Activated T-helper 1 cell treated with anti-CD3 and anti-CD28 coated beads, Interleukin-12 subunit alpha, Interleukin-12 subunit beta, Interleukin-2, Interleukin-4 antibody, amounts not matched to agents 30 ng/mL and 10 ng/mL and 1 ng/mL, durations not matched to agents 14 hours and 24 hours and 36 hours (primary cell): ENCODE data around the gene CDK10. TPM values are rescaled to one million over a fixed set of nuclear protein-coding genes. Genes with fewer than 3 reads are reported as not detected.
"Not testable (repeated sequence)": the region's sequence is repeated elsewhere in the genome, so short reads cannot be mapped to it uniquely, and the experiment has no call there.

Experiments
- DNase-seq: peaks from one replicate; pipeline ENCODE4 v3.0.0; 2021; ENCODE audit warnings: low spot score
- H3K27ac Mint-ChIP-seq: one replicate; pipeline ENCODE4 v1.8.0; 2021; ENCODE audit warnings: mild to moderate bottlenecking, mixed read lengths
- H3K27me3 Mint-ChIP-seq: one replicate; pipeline ENCODE4 v1.8.0; 2022; ENCODE audit warnings: mild to moderate bottlenecking, moderate library complexity, mixed read lengths; ENCODE audit not compliant: insufficient read depth
- H3K36me3 Mint-ChIP-seq: one replicate; pipeline ENCODE4 v1.8.0; 2021; ENCODE audit warnings: low read depth, mixed read lengths
- H3K4me1 Mint-ChIP-seq: one replicate; pipeline ENCODE4 v1.8.0; 2021; ENCODE audit warnings: low read depth, mixed read lengths
- H3K4me3 Mint-ChIP-seq: one replicate; pipeline ENCODE4 v1.8.0; 2021; ENCODE audit warnings: mild to moderate bottlenecking, moderate library complexity, mixed read lengths
- H3K9me3 Mint-ChIP-seq: one replicate; pipeline ENCODE4 v1.8.0; 2021; ENCODE audit warnings: mixed read lengths
- intact Hi-C: fragments of 100-400 bp; cut with micrococcal nuclease; formaldehyde crosslinking; loops from one replicate; pipeline ENCODE4 v1.15.1; 2024
- total RNA-seq: library from RNA; stranded (reverse); gene quantifications from 2 replicates; pipeline ENCODE4 v1.2.3, GENCODE V29; 2022

Gene CDK10
- total RNA-seq, 1 donor from 2014 or later, result 93.9 TPM

- Mint-ChIP-seq H3K27me3 (no peaks in the 10 kb centered on the region), H3K9me3 (no peaks in the 10 kb centered on the region), H3K36me3 (peaks cover 19% of the 10 kb centered on the region), H3K4me1 (no peaks in the 10 kb centered on the region), H3K27ac (no peak overlapping the region), H3K4me3 (no peak overlapping the region)
- intact Hi-C loops, result no loop called here
- no peak for DNase-seq
Observed at GRCh38 chr16:89693931-89694783, 7.7 kb downstream of the CDK10 start.

GRCh38 chr16:89694784-89695085 lies 8.2 kb downstream of the CDK10 start:
- H3K4me1 Mint-ChIP-seq, intact Hi-C loops, H3K4me3 Mint-ChIP-seq, DNase-seq, H3K27ac Mint-ChIP-seq, H3K27me3 Mint-ChIP-seq, H3K9me3 Mint-ChIP-seq: not testable (repeated sequence)
- peaks cover 19% of the 10 kb centered on the region for H3K36me3 Mint-ChIP-seq

GRCh38 chr16:89695086-89695874 lies 8.8 kb downstream of the CDK10 start:
- H3K4me3 Mint-ChIP-seq, result no peak overlapping the region
- H3K27ac Mint-ChIP-seq, result no peak overlapping the region
- H3K9me3 Mint-ChIP-seq, result no peaks in the 10 kb centered on the region
- H3K36me3 Mint-ChIP-seq, result peaks cover 14% of the 10 kb centered on the region
- intact Hi-C loops, result no loop called here
- H3K27me3 Mint-ChIP-seq, result no peaks in the 10 kb centered on the region
- DNase-seq, result no peak
- no peaks in the 10 kb centered on the region for H3K4me1 Mint-ChIP-seq

DNA sequence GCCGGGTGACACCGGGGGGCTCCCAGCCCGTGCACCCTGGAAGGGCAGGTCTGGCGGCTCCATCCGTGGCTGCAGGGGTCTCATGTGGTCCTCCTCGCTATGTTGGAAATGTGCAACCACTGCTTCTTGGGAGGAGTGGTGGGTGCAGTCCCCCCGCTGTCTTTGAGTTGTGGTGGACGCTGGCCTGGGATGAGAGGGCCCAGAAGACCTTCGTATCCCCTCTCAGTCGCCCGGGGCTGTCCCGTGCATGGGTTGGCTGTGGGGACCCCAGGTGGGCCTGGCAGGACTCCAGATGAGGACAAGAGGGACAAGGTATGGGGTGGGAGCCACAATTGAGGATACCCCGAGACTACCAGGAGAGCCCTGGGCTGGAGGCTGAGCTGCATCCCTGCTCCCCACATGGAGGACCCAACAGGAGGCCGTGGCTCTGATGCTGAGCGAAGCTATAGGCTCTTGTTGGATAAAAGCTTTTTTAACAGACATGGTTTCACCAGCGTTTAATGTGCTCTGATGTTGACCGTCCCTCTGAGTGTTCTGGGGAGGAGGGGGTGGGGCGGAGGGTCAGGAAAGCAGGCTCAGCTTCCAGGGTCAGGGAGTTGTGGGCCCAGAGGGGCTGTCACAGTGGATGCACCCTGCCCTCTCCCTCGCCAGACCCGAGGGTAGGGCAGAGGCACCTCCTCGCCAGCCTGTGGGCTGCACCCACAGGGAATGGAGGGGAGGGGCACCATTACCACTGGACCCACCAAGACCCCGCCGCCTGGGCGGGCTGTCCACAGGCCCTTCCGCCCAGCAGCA lies 9.6 kb downstream of the CDK10 start:
- intact Hi-C loops, result no loop called here
- Mint-ChIP-seq H3K36me3 (peaks cover 10% of the 10 kb centered on the region), H3K4me3 (no peak overlapping the region), H3K4me1 (no peaks in the 10 kb centered on the region), H3K9me3 (no peaks in the 10 kb centered on the region), H3K27me3 (no peaks in the 10 kb centered on the region), H3K27ac (no peak overlapping the region)
- no peak for DNase-seq

GRCh38 chr16:89696670-89697128 lies 10.2 kb downstream of the CDK10 start:
- Mint-ChIP-seq H3K4me1 (no peaks in the 10 kb centered on the region), H3K9me3 (no peaks in the 10 kb centered on the region), H3K27me3 (no peaks in the 10 kb centered on the region), H3K27ac (no peak overlapping the region), H3K36me3 (peaks cover 7% of the 10 kb centered on the region), H3K4me3 (no peak overlapping the region)
- intact Hi-C loops, result no loop called here
- DNase-seq, result peak; percentile 35

DNA sequence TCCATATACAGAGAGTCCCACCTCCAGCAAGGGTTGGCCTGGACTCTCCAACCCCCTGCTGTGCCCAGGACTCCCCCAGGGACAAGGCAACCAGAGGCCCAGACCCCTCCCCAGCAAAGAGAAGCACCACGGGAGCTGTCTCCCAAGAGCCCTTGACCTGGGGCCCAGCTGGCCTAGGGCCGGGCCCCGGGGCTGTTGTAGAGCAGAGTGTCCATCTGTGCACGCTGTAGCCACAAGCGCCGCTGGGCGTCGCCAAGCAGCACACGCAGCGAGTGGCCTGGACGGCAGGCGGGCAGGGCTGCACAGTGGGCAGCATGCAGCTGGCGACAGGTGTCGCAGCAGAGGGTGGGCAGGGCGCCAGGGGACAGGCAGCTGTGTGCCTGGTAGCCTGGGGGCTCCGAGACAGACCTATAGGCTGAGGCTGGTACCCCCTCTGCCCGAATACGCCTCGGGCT lies 10.7 kb downstream of the CDK10 start:
- Mint-ChIP-seq H3K27me3 (no peaks in the 10 kb centered on the region), H3K4me1 (peaks cover under 1% of the 10 kb centered on the region), H3K27ac (no peak overlapping the region), H3K36me3 (peaks cover 6% of the 10 kb centered on the region), H3K9me3 (no peaks in the 10 kb centered on the region), H3K4me3 (no peak overlapping the region)
- intact Hi-C loops, result no loop called here
- DNase-seq, result no peak

- no peaks in the 10 kb centered on the region for H3K27me3 Mint-ChIP-seq
- intact Hi-C loops, result no loop called here
- no peaks in the 10 kb centered on the region for H3K9me3 Mint-ChIP-seq
- no peak for DNase-seq
- H3K36me3 Mint-ChIP-seq, result peaks cover 6% of the 10 kb centered on the region
- peaks cover 6% of the 10 kb centered on the region for H3K4me1 Mint-ChIP-seq
- no peak overlapping the region for H3K4me3 Mint-ChIP-seq
- H3K27ac Mint-ChIP-seq, result no peak overlapping the region
Observed at GRCh38 chr16:89697616-89698331, 11.3 kb downstream of the CDK10 start.

DNA sequence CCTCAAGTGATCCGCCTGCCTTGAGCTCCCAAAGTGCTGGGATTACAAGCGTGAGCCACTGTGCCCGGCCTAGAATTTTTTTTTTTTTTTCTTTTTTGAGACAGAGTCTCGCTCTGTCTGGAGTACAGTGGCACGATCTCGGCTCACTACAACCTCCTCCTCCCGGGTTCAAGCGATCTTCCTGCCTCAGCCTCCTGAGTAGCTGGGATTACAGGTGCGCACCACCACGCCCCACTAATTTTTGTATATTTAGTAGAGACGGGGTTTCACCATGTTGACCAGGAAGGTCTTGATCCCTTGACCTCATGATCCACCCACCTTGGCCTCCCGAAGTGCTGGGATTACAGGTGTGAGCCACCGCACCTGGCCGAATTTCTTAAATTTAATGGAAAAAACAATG lies 12.2 kb downstream of the CDK10 start:
- H3K27me3 Mint-ChIP-seq, result not testable (repeated sequence)

GRCh38 chr16:89699629-89700099 lies 13.2 kb downstream of the CDK10 start:
- intact Hi-C loops, result loop anchor here (1.0 to 5.0 kb wide), 6 partner anchors 13 to 223 kb away; partner anchors contain the start of genes CDK10, SPIRE2, TUBB3 and ZNF276
- H3K36me3 Mint-ChIP-seq, H3K27me3 Mint-ChIP-seq, H3K9me3 Mint-ChIP-seq, H3K4me1 Mint-ChIP-seq, H3K27ac Mint-ChIP-seq, DNase-seq: not testable (repeated sequence)
- peak overlapping the region; percentile 75 for H3K4me3 Mint-ChIP-seq

More for the DNA sequence above, 12.2 kb downstream of the CDK10 start:
- H3K27ac Mint-ChIP-seq, intact Hi-C loops, H3K36me3 Mint-ChIP-seq, H3K4me3 Mint-ChIP-seq, H3K4me1 Mint-ChIP-seq, H3K9me3 Mint-ChIP-seq, DNase-seq: not testable (repeated sequence)

GRCh38 chr16:89700100-89700648 lies 13.7 kb downstream of the CDK10 start:
- peak; percentile 96 for DNase-seq
- Mint-ChIP-seq H3K36me3 (no peaks in the 10 kb centered on the region), H3K4me1 (peaks cover 6% of the 10 kb centered on the region), H3K27ac (peak overlapping the region; percentile 84), H3K9me3 (no peaks in the 10 kb centered on the region), H3K4me3 (peak overlapping the region; percentile 75), H3K27me3 (no peaks in the 10 kb centered on the region)
- intact Hi-C loops, result loop anchor here (1.0 to 5.0 kb wide), 6 partner anchors 14 to 222 kb away; partner anchors contain the start of genes CDK10, SPIRE2, TUBB3 and ZNF276

DNA sequence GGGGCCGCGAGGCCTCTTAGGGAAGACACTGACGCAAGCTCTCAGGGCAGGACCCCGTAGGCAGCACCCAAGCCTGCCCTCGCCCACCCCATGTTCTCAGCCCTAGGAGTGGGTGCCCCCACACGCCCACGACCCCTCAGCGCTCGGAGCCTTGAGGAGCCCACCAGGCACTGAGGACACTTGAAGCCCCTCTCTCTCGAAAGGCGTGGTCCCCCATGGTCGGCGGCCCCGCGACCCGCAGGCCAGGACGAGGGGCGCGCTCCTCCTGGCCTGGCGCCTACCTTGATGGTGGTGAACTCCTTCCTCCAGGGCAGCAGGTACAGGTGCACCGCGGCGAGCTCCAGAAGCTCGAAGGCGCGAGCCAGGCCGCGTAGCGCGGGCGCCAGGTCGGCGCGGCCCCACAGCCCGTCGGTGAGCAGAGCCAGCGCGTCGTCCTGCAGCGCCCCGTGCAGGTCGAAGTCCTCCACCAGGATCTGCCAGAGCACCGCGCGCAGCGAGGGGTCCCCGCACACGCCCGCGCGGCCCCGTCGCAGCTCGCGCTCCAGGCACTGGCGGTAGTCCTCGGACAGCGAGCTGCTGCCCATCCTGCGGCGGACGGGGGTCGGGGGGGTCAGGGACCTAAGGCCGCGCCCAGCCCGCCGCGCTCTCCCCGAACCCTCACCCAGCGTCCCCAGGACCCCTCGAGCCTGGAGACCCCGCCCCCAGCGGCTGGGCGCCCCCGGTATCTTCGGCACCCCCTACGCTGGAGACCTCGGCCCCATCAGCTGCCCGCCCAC lies 14.3 kb downstream of the CDK10 start:
- Mint-ChIP-seq H3K9me3 (no peaks in the 10 kb centered on the region), H3K27ac (peak overlapping the region; percentile 84), H3K27me3 (no peaks in the 10 kb centered on the region), H3K36me3 (no peaks in the 10 kb centered on the region), H3K4me1 (peaks cover 8% of the 10 kb centered on the region), H3K4me3 (peak overlapping the region; percentile 80)
- intact Hi-C loops, result loop anchor here (1.0 to 5.0 kb wide), 8 partner anchors 15 to 221 kb away; partner anchors contain the start of genes CDK10, FANCA, SPIRE2 and TUBB3
- DNase-seq, result peak; percentile 45
